Caco-2 (cell line): Measurements from ENCODE around the gene IGLL5. TPM values are rescaled to one million over a fixed set of nuclear protein-coding genes. Genes with fewer than 3 reads are reported as not detected.

ENCODE experiments used
- BruUV-seq: library from RNA; stranded (reverse); fragments of 400-500 nt; replicated peaks from 2 replicates; lab custom pipeline; 2021; lab: Mats Ljungman, UMichigan
- CTCF ChIA-PET: fragments of 300-600 bp; sonication (Branson Sonifier 250); formaldehyde crosslinking; loops from one replicate; lab custom pipeline; 2022; ENCODE audit warnings: antibody characterized with exemption; lab: Charles Lee
- POLR2A ChIA-PET: fragments of 300-600 bp; sonication (Branson Sonifier 250); formaldehyde crosslinking; loops from one replicate; lab custom pipeline; 2022; ENCODE audit warnings: antibody characterized with exemption; lab: Charles Lee
- DNase-seq, 2 experiments: peaks; one replicate each; pipeline versions ENCODE4 v3.0.0 to v3.0.0-alpha.2; 2020 to 2022
- H3K27me3 ChIP-seq: replicated peaks from 2 replicates; pipeline ENCODE4 v1.6.0; 2011; ENCODE audit warnings: low read length; ENCODE audit not compliant: control insufficient read depth, insufficient read depth
- H3K36me3 ChIP-seq: 2 replicates; pipeline ENCODE4 v1.5.1; 2011; ENCODE audit warnings: low read length; ENCODE audit not compliant: control insufficient read depth, insufficient read depth
- H3K4me1 ChIP-seq: fragments of 250-450 bp; sonication (Bioruptor Pico); 2 replicates; pipeline ENCODE4 v1.5.1; 2020; ENCODE audit warnings: mild to moderate bottlenecking
- H3K4me3 ChIP-seq: 2 replicates; pipeline ENCODE4 v1.5.1; 2011; ENCODE audit warnings: low read depth, mild to moderate bottlenecking, control low read depth, low read length
- H3K9me3 ChIP-seq: fragments of 250-450 bp; sonication (Bioruptor Pico); 2 replicates; pipeline ENCODE4 v1.5.1; 2020; ENCODE audit warnings: mild to moderate bottlenecking, moderate library complexity
- H3K27ac Mint-ChIP-seq: one replicate; pipeline ENCODE4 v1.8.0; 2022; ENCODE audit warnings: mixed read lengths; ENCODE audit not compliant: unreplicated experiment
- H3K27me3 Mint-ChIP-seq: one replicate; pipeline ENCODE4 v1.8.0; 2022; ENCODE audit warnings: mixed read lengths; ENCODE audit not compliant: insufficient read depth, unreplicated experiment
- H3K36me3 Mint-ChIP-seq: one replicate; pipeline ENCODE4 v1.8.0; 2022; ENCODE audit warnings: mild to moderate bottlenecking, mixed read lengths; ENCODE audit not compliant: insufficient read depth, unreplicated experiment
- H3K4me1 Mint-ChIP-seq: one replicate; pipeline ENCODE4 v1.8.0; 2022; ENCODE audit warnings: low read depth, mixed read lengths; ENCODE audit not compliant: unreplicated experiment
- H3K4me3 Mint-ChIP-seq: one replicate; pipeline ENCODE4 v1.8.0; 2022; ENCODE audit warnings: mild to moderate bottlenecking, moderate library complexity, mixed read lengths; ENCODE audit not compliant: unreplicated experiment
- H3K9me3 Mint-ChIP-seq: one replicate; pipeline ENCODE4 v1.8.0; 2022; ENCODE audit warnings: mixed read lengths; ENCODE audit not compliant: unreplicated experiment
- CTCF ChIP-seq, 2 experiments: fragments of 200-600 bp in 1 of 2; IDR thresholded peaks; 1 replicate in 1 of 2; 2 replicates in 1 of 2; pipeline versions ENCODE4 v1.5.1 to v1.8.0; 2011 to 2022; ENCODE audit warnings: antibody characterized with exemption in 1 of 2, control low read depth in 1 of 2, inconsistent platforms in 1 of 2, low read depth in 1 of 2, low read length in 1 of 2, mild to moderate bottlenecking in 1 of 2, moderate library complexity in 1 of 2; ENCODE audit not compliant: insufficient read depth in 1 of 2, severe bottlenecking in 1 of 2, unreplicated experiment in 1 of 2
- intact Hi-C: fragments of 100-400 bp; cut with micrococcal nuclease; formaldehyde crosslinking; loops from one replicate; pipeline ENCODE4 v1.10.0; 2022; ENCODE audit not compliant: unreplicated experiment
- total RNA-seq: library from RNA; stranded (reverse); gene quantifications from 2 replicates; pipeline ENCODE4 v1.2.3, GENCODE V29; 2022

The IGLL5 gene
- total RNA-seq, 1 experiment from 2014 or later = not detected

DNA sequence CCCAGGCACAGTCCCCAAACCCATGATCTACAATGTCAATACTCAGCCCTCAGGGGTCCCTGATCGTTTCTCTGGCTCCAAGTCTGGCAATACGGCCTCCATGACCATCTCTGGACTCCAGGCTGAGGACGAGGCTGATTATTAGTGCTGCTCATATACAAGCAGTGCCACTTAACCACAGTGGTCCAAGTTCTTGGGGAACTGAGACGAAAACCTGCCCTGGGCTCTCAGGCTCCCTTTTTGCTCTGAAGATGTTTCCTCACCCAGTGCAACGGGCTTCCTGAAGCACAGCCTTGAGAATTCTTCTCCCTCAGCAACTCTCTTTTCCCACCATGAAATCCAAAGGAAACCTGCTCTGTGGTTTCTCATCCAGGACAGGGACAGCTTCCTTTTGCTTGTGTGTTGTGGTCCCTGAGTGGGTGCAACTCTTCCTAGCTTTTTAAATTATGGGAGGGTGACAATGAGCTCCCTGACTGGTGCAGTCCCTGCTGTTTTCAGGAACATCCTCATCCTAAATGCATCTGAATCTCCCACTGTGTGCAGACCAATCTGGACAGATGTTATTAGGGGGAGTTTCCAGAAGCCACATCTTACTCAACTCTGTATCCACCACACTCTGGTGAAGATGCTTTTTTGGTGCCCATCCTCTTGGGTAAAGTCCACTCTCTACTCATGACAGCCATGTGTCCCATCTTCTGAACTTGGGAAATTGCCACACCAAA is 30.6 kb upstream of the IGLL5 start:
- H3K9me3 ChIP-seq = no peaks in the 10 kb centered on the region
- H3K4me1 ChIP-seq = no peaks in the 10 kb centered on the region; the same call in 1 of the 2 replicates
- intact Hi-C loops = no loop called here
- no peak overlapping the region for H3K4me3 ChIP-seq
- no peaks in the 10 kb centered on the region for H3K36me3 ChIP-seq
- no peaks in the 10 kb centered on the region for H3K4me1 Mint-ChIP-seq
- no peaks in the 10 kb centered on the region for H3K36me3 Mint-ChIP-seq
- DNase-seq = no peak
- H3K27me3 ChIP-seq = no peaks in the 10 kb centered on the region
- H3K27me3 Mint-ChIP-seq = peaks cover 7% of the 10 kb centered on the region
- H3K9me3 Mint-ChIP-seq = no peaks in the 10 kb centered on the region
- no peak overlapping the region for H3K27ac Mint-ChIP-seq
- TF ChIP-seq CTCF (IDR thresholded peaks at IDR 0.05; ENCODE audit: insufficient read depth in 1 of 2, low read depth in 1 of 2, low read length in 1 of 2, severe bottlenecking in 1 of 2, unreplicated experiment in 1 of 2) = no peak
- no TSS peak for BruUV-seq
- ChIA-PET POLR2A (no interaction called here), CTCF (interaction anchor here (1.9 kb wide), 1 partner anchor 27 kb away, joined by 10 read pairs; no protein-coding TSS in a partner anchor)
- H3K4me3 Mint-ChIP-seq = no peak overlapping the region

DNA sequence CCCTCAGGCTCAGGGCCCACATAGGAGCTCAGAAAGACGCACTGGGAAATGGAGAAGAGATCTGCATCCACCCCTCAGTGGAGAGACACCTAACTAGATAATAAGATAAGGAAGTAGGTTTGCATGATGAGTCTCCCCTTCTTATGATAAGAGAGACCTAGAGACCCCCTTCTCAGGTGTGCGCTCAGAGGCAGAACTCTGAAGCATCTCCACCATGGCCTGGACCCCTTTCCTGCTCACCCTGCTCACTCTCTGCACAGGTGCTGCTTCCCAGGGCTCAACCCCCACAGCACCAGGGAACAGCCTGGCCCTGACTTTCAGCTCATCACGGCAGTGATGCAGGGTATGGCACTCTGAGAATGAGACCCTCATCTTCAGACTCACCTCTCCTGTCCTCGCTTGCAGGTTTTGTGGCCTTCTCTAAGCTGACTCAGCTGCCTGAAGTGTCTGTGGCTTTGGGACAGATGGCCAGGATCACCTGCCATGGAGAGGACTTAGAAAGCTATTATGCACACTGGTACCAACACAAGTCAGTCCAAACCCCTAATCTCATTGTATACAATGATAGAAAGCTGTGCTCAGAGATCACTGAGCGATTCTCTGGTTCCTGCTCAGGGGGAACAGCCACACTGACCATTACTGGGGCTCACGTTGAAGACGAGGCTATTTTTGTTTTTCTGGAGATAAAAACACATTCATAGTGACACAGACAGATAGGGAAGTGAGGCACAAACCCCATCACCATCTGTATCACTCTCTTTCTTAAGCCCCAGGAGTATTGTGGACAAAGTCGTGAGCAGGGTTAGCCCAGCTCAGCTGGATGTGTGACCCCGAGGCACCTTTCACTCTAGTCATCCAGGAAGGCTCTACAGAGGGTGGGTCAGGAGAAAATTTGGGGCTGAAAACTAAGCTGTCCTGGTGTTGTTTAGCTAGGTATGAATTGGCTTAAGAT is 29.7 kb upstream of the IGLL5 start:
- no peaks in the 10 kb centered on the region for H3K4me1 Mint-ChIP-seq
- H3K9me3 ChIP-seq = no peaks in the 10 kb centered on the region
- no peak overlapping the region for H3K4me3 ChIP-seq
- intact Hi-C loops = no loop called here
- BruUV-seq = no TSS peak
- no peak for DNase-seq
- H3K27ac Mint-ChIP-seq = no peak overlapping the region
- peaks cover 7% of the 10 kb centered on the region for H3K27me3 Mint-ChIP-seq
- no peaks in the 10 kb centered on the region for H3K9me3 Mint-ChIP-seq
- TF ChIP-seq CTCF (IDR thresholded peaks at IDR 0.05; ENCODE audit: insufficient read depth in 1 of 2, low read depth in 1 of 2, low read length in 1 of 2, severe bottlenecking in 1 of 2, unreplicated experiment in 1 of 2) = no peak
- H3K36me3 ChIP-seq = no peaks in the 10 kb centered on the region
- H3K4me1 ChIP-seq = no peaks in the 10 kb centered on the region; the same call in 1 of the 2 replicates
- POLR2A ChIA-PET = no interaction called here
- CTCF ChIA-PET = interaction anchor here (0.7 to 1.9 kb wide), 2 partner anchors 26 to 89 kb away, joined by 4 to 10 read pairs; no protein-coding TSS in a partner anchor
- H3K4me3 Mint-ChIP-seq = no peak overlapping the region
- H3K36me3 Mint-ChIP-seq = no peaks in the 10 kb centered on the region
- no peaks in the 10 kb centered on the region for H3K27me3 ChIP-seq

GRCh38 chr22:22858559-22858937 is 29.1 kb upstream of the IGLL5 start:
- H3K4me1 Mint-ChIP-seq = peaks cover 6% of the 10 kb centered on the region
- Histone ChIP-seq H3K36me3 (no peaks in the 10 kb centered on the region), H3K4me3 (no peak overlapping the region), H3K4me1 (no peaks in the 10 kb centered on the region; the same call in 1 of the 2 replicates), H3K9me3 (no peaks in the 10 kb centered on the region), H3K27me3 (no peaks in the 10 kb centered on the region)
- no peaks in the 10 kb centered on the region for H3K36me3 Mint-ChIP-seq
- no peak for DNase-seq
- peaks cover 5% of the 10 kb centered on the region for H3K27me3 Mint-ChIP-seq
- ChIA-PET CTCF (interaction anchor here (0.7 to 1.9 kb wide), 2 partner anchors 25 to 89 kb away, joined by 4 to 10 read pairs; no protein-coding TSS in a partner anchor), POLR2A (no interaction called here)
- H3K9me3 Mint-ChIP-seq = no peaks in the 10 kb centered on the region
- BruUV-seq = no TSS peak
- intact Hi-C loops = no loop called here
- no peak for TF ChIP-seq CTCF (IDR thresholded peaks at IDR 0.05; ENCODE audit: insufficient read depth in 1 of 2, low read depth in 1 of 2, low read length in 1 of 2, severe bottlenecking in 1 of 2, unreplicated experiment in 1 of 2)
- H3K27ac Mint-ChIP-seq = no peak overlapping the region
- no peak overlapping the region for H3K4me3 Mint-ChIP-seq
